Astrocyte (in vitro differentiated cells and primary cell): ENCODE results near the gene PRADC1. TPM values are rescaled to one million over a fixed set of nuclear protein-coding genes. Genes with fewer than 3 reads are reported as not detected.

Experiments used
- DNase-seq: peaks from one replicate; pipeline ENCODE4 v3.0.0-alpha.2; 2010; ENCODE audit warnings: low read depth
- FAIRE-seq: peaks from 2 replicates; lab custom pipeline; 2011; peaks lifted over from hg19 to GRCh38; lab: Jason Lieb, UNC
- H2AFZ ChIP-seq: 2 replicates; pipeline ENCODE4 v1.6.0; 2012; ENCODE audit warnings: low read depth, low read length, inconsistent platforms
- H3K27ac ChIP-seq: 2 replicates; pipeline ENCODE4 v1.5.1; 2011; ENCODE audit warnings: low read depth, low read length, inconsistent platforms
- H3K27me3 ChIP-seq: 2 replicates; pipeline ENCODE4 v1.6.0; 2011; ENCODE audit warnings: low read length, inconsistent platforms; ENCODE audit not compliant: insufficient read depth
- H3K36me3 ChIP-seq: 2 replicates; pipeline ENCODE4 v1.5.1; 2011; ENCODE audit warnings: low read length, inconsistent platforms; ENCODE audit not compliant: insufficient read depth
- H3K4me1 ChIP-seq: 2 replicates; pipeline ENCODE4 v1.5.1; 2011; ENCODE audit warnings: low read length, inconsistent platforms; ENCODE audit not compliant: insufficient read depth
- H3K4me2 ChIP-seq: 2 replicates; pipeline ENCODE4 v1.6.0; 2012; ENCODE audit warnings: low read length, inconsistent platforms
- H3K4me3 ChIP-seq: 2 replicates; pipeline ENCODE4 v1.5.1; 2011; ENCODE audit warnings: low read depth, mild to moderate bottlenecking, low read length, inconsistent platforms; ENCODE audit not compliant: insufficient read depth
- H3K79me2 ChIP-seq: 2 replicates; pipeline ENCODE4 v1.6.0; 2012; ENCODE audit warnings: mild to moderate bottlenecking, low read length, inconsistent platforms; ENCODE audit not compliant: insufficient read depth
- H3K9ac ChIP-seq: 2 replicates; pipeline ENCODE4 v1.6.0; 2012; ENCODE audit warnings: mild to moderate bottlenecking, low read length, inconsistent platforms
- H3K9me3 ChIP-seq: 2 replicates; pipeline ENCODE4 v1.5.1; 2012; ENCODE audit warnings: low read depth, mild to moderate bottlenecking, low read length, inconsistent platforms; ENCODE audit not compliant: insufficient read depth
- H4K20me1 ChIP-seq: 2 replicates; pipeline ENCODE4 v1.6.0; 2012; ENCODE audit warnings: low read length, inconsistent platforms; ENCODE audit not compliant: insufficient read depth
- H3K27ac Mint-ChIP-seq: one replicate; pipeline ENCODE4 v1.8.0; 2021; ENCODE audit warnings: mild to moderate bottlenecking, mixed read lengths; ENCODE audit not compliant: unreplicated experiment
- H3K27me3 Mint-ChIP-seq: one replicate; pipeline ENCODE4 v1.8.0; 2021; ENCODE audit warnings: low read depth, mixed read lengths; ENCODE audit not compliant: unreplicated experiment
- H3K36me3 Mint-ChIP-seq: one replicate; pipeline ENCODE4 v1.8.0; 2021; ENCODE audit warnings: low read depth, mixed read lengths; ENCODE audit not compliant: unreplicated experiment
- H3K4me1 Mint-ChIP-seq: one replicate; pipeline ENCODE4 v1.8.0; 2021; ENCODE audit warnings: low read depth, mixed read lengths; ENCODE audit not compliant: unreplicated experiment
- H3K4me3 Mint-ChIP-seq: one replicate; pipeline ENCODE4 v1.8.0; 2021; ENCODE audit warnings: mild to moderate bottlenecking, moderate library complexity, mixed read lengths; ENCODE audit not compliant: unreplicated experiment
- H3K9me3 Mint-ChIP-seq: one replicate; pipeline ENCODE4 v1.8.0; 2021; ENCODE audit warnings: mild to moderate bottlenecking, mixed read lengths; ENCODE audit not compliant: unreplicated experiment
- EZH2 ChIP-seq: IDR thresholded peaks from 2 replicates; pipeline ENCODE4 v1.6.1; 2012; ENCODE audit warnings: mild to moderate bottlenecking, low read length, inconsistent platforms; ENCODE audit not compliant: insufficient read depth
- total RNA-seq: library from RNA; stranded (reverse); gene quantifications from 2 replicates; pipeline ENCODE4 v1.2.1, GENCODE V29; 2021
- TF ChIP-seq, protein P1 (sequence below): IDR thresholded peaks from 2 replicates; pipeline ENCODE4 v1.5.1; 2011; ENCODE audit warnings: low read depth, mild to moderate bottlenecking, inconsistent platforms, low read length, moderate library complexity; ENCODE audit not compliant: insufficient read depth

The PRADC1 gene
- total RNA-seq, 1 donor from 2014 or later, result 13.1 TPM

DNA sequence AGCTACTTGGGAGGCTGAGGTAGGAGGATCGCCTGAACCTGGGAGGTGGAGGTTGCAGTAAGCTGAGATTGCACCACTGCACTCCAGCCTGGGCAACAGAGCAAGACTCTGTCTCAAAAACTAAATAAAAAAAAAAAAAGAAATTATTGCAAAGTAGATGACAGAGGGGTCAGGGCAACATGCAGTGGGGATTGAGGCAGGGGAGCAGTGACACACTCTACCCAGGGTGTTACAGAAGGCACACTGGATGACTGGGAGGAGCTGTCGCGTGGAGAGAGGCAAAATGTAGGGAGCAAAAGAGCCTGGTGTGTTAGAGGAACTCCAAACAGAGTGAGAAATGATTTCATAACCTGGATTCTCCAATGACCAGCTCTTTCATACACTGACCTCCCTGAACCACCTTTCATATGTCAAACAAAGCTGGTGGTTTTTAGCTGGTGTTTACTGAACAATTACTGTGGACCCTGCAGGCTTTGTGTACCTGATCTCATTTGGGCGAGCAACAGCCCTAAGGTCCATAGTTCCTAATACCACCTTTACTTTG is 29.1 kb upstream of the PRADC1 start:
- H3K9me3 ChIP-seq, result no peaks in the 10 kb centered on the region
- H3K4me1 ChIP-seq, result no peaks in the 10 kb centered on the region
- Mint-ChIP-seq H3K27me3 (peaks cover 7% of the 10 kb centered on the region), H3K4me3 (no peak overlapping the region), H3K36me3 (peaks cover 20% of the 10 kb centered on the region), H3K4me1 (peaks cover 7% of the 10 kb centered on the region), H3K27ac (no peak overlapping the region), H3K9me3 (no peaks in the 10 kb centered on the region)
- no peaks in the 10 kb centered on the region for H3K79me2 ChIP-seq
- H2AFZ ChIP-seq, result no peak overlapping the region
- TF ChIP-seq, protein P1, sequence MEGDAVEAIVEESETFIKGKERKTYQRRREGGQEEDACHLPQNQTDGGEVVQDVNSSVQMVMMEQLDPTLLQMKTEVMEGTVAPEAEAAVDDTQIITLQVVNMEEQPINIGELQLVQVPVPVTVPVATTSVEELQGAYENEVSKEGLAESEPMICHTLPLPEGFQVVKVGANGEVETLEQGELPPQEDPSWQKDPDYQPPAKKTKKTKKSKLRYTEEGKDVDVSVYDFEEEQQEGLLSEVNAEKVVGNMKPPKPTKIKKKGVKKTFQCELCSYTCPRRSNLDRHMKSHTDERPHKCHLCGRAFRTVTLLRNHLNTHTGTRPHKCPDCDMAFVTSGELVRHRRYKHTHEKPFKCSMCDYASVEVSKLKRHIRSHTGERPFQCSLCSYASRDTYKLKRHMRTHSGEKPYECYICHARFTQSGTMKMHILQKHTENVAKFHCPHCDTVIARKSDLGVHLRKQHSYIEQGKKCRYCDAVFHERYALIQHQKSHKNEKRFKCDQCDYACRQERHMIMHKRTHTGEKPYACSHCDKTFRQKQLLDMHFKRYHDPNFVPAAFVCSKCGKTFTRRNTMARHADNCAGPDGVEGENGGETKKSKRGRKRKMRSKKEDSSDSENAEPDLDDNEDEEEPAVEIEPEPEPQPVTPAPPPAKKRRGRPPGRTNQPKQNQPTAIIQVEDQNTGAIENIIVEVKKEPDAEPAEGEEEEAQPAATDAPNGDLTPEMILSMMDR, result no peak
- TF ChIP-seq EZH2, result no peak
- H3K4me3 ChIP-seq, result no peak overlapping the region
- peaks cover 14% of the 10 kb centered on the region for H4K20me1 ChIP-seq
- no peak overlapping the region for H3K9ac ChIP-seq
- no peak for DNase-seq
- peaks cover 3% of the 10 kb centered on the region for H3K27me3 ChIP-seq
- no peak overlapping the region for H3K27ac ChIP-seq
- no peak for FAIRE-seq
- no peaks in the 10 kb centered on the region for H3K36me3 ChIP-seq
- H3K4me2 ChIP-seq, result no peak overlapping the region

DNA sequence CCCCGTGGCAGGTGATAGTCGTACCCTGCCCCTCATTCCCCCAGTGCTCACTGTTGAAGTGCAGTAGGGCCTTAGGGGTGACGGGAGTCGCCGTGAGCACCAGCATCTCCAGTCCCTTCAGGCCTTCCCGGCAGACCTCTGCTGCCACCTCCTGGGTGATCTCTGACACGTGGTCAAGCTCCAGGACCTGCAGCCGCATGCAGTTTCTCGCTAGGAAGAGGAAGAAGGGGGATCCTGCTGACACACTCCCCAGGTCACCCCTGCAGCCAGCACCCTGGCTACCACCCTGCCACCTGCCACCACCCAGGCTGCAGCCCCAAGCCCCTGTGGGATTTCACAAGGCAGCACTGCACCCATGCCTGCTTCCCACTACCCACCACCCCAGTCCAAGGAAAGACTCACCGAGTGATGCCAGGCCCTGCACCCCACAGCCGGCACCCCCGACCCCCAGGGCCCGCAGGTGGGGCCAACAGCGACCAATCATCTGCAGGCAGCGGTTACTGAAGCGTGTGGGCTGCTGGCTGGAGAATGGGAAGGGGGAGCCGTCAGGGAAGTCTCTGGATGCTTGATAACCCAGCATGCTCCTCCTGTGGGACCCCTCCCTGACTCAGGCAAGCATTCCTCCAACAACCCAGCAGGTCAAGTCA is 27.4 kb upstream of the PRADC1 start:
- DNase-seq, result peak; percentile 13

More for the DNA sequence above, 27.4 kb upstream of the PRADC1 start:
- Mint-ChIP-seq H3K4me1 (no peaks in the 10 kb centered on the region), H3K36me3 (peaks cover 15% of the 10 kb centered on the region), H3K9me3 (no peaks in the 10 kb centered on the region), H3K27me3 (no peaks in the 10 kb centered on the region), H3K4me3 (no peak overlapping the region), H3K27ac (no peak overlapping the region)
- Histone ChIP-seq H3K36me3 (no peaks in the 10 kb centered on the region), H3K27me3 (no peaks in the 10 kb centered on the region), H3K79me2 (no peaks in the 10 kb centered on the region), H2AFZ (no peak overlapping the region), H4K20me1 (peaks cover 14% of the 10 kb centered on the region), H3K9me3 (no peaks in the 10 kb centered on the region), H3K27ac (no peak overlapping the region), H3K9ac (no peak overlapping the region), H3K4me1 (no peaks in the 10 kb centered on the region), H3K4me2 (no peak overlapping the region), H3K4me3 (no peak overlapping the region)
- no peak for FAIRE-seq
- no peak for TF ChIP-seq EZH2
- TF ChIP-seq, protein P1, result peak; percentile 26
